ENCODE results near the gene C2CD3. TPM values are rescaled to one million over a fixed set of nuclear protein-coding genes. Genes with fewer than 3 reads are reported as not detected.
A peak's percentile ranks its signal among the peaks of the same experiment; 100 is the strongest.

C2CD3 gene
- total and polyA plus RNA-seq, 9 of the 15 experiments (the other 6 are each of a cell fraction or from before 2014, with no cell fraction given), result 4.4 to 20.2 (median 15.4) TPM

DNA sequence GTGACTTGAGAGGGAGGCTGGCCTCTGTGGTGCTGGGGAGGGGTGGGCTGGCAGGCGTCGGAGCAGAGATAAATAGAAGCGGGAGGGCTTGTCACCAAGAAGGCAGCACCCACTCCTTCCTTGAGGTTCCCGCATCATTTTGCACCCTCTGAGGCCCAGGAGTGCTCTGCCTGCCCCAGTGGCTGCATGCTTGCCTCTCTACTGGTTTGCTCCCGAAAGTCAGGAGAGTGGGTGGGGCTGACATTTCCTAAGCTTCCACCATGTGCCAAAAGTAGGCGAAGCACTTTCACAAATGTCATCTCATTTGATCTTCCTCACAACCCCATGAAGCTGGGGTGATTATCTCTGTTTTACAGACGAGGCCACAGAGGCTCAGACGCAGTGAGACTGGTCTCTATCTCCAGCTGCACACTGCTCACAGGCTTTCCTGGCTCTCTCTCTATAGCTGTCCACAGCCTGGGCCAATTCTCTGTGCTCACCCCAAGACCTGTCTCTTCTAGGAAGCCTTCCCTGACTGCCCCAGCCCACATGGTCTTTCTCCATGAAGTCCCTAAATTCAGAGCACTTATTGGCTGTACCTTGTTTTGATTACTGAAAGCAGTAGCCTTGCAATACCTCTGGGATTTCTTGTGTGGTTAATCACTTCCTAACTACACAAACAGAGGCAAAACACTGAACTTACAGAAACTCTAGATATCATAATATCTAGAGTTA is 159.3 kb downstream of the C2CD3 start (continued):
- TF ChIP-seq, protein P1, sequence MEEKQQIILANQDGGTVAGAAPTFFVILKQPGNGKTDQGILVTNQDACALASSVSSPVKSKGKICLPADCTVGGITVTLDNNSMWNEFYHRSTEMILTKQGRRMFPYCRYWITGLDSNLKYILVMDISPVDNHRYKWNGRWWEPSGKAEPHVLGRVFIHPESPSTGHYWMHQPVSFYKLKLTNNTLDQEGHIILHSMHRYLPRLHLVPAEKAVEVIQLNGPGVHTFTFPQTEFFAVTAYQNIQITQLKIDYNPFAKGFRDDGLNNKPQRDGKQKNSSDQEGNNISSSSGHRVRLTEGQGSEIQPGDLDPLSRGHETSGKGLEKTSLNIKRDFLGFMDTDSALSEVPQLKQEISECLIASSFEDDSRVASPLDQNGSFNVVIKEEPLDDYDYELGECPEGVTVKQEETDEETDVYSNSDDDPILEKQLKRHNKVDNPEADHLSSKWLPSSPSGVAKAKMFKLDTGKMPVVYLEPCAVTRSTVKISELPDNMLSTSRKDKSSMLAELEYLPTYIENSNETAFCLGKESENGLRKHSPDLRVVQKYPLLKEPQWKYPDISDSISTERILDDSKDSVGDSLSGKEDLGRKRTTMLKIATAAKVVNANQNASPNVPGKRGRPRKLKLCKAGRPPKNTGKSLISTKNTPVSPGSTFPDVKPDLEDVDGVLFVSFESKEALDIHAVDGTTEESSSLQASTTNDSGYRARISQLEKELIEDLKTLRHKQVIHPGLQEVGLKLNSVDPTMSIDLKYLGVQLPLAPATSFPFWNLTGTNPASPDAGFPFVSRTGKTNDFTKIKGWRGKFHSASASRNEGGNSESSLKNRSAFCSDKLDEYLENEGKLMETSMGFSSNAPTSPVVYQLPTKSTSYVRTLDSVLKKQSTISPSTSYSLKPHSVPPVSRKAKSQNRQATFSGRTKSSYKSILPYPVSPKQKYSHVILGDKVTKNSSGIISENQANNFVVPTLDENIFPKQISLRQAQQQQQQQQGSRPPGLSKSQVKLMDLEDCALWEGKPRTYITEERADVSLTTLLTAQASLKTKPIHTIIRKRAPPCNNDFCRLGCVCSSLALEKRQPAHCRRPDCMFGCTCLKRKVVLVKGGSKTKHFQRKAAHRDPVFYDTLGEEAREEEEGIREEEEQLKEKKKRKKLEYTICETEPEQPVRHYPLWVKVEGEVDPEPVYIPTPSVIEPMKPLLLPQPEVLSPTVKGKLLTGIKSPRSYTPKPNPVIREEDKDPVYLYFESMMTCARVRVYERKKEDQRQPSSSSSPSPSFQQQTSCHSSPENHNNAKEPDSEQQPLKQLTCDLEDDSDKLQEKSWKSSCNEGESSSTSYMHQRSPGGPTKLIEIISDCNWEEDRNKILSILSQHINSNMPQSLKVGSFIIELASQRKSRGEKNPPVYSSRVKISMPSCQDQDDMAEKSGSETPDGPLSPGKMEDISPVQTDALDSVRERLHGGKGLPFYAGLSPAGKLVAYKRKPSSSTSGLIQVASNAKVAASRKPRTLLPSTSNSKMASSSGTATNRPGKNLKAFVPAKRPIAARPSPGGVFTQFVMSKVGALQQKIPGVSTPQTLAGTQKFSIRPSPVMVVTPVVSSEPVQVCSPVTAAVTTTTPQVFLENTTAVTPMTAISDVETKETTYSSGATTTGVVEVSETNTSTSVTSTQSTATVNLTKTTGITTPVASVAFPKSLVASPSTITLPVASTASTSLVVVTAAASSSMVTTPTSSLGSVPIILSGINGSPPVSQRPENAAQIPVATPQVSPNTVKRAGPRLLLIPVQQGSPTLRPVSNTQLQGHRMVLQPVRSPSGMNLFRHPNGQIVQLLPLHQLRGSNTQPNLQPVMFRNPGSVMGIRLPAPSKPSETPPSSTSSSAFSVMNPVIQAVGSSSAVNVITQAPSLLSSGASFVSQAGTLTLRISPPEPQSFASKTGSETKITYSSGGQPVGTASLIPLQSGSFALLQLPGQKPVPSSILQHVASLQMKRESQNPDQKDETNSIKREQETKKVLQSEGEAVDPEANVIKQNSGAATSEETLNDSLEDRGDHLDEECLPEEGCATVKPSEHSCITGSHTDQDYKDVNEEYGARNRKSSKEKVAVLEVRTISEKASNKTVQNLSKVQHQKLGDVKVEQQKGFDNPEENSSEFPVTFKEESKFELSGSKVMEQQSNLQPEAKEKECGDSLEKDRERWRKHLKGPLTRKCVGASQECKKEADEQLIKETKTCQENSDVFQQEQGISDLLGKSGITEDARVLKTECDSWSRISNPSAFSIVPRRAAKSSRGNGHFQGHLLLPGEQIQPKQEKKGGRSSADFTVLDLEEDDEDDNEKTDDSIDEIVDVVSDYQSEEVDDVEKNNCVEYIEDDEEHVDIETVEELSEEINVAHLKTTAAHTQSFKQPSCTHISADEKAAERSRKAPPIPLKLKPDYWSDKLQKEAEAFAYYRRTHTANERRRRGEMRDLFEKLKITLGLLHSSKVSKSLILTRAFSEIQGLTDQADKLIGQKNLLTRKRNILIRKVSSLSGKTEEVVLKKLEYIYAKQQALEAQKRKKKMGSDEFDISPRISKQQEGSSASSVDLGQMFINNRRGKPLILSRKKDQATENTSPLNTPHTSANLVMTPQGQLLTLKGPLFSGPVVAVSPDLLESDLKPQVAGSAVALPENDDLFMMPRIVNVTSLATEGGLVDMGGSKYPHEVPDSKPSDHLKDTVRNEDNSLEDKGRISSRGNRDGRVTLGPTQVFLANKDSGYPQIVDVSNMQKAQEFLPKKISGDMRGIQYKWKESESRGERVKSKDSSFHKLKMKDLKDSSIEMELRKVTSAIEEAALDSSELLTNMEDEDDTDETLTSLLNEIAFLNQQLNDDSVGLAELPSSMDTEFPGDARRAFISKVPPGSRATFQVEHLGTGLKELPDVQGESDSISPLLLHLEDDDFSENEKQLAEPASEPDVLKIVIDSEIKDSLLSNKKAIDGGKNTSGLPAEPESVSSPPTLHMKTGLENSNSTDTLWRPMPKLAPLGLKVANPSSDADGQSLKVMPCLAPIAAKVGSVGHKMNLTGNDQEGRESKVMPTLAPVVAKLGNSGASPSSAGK (IDR thresholded peaks at IDR 0.05), result peak; percentile 100
- TF ChIP-seq SOX6 (IDR thresholded peaks at IDR 0.05), result peak; percentile 94
- TF ChIP-seq, protein P2, sequence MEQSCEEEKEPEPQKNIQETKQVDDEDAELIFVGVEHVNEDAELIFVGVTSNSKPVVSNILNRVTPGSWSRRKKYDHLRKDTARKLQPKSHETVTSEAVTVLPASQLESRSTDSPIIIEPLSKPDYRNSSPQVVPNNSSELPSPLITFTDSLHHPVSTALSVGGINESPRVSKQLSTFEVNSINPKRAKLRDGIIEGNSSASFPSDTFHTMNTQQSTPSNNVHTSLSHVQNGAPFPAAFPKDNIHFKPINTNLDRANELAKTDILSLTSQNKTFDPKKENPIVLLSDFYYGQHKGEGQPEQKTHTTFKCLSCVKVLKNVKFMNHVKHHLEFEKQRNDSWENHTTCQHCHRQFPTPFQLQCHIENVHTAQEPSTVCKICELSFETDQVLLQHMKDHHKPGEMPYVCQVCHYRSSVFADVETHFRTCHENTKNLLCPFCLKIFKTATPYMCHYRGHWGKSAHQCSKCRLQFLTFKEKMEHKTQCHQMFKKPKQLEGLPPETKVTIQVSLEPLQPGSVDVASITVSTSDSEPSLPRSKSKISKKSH (CRISPR knock-in tag; IDR thresholded peaks at IDR 0.05), result no peak
- peak; percentile 81; the same call in 1 of the 2 replicates for TF ChIP-seq KLF6 (CRISPR knock-in tag; IDR thresholded peaks at IDR 0.05; ENCODE audit: borderline replicate concordance)
- TF ChIP-seq NFIX (CRISPR knock-in tag; IDR thresholded peaks at IDR 0.05; ENCODE audit: low read depth), result no peak
- no peak for TF ChIP-seq STAG1 (CRISPR knock-in tag; IDR thresholded peaks at IDR 0.05; ENCODE audit: borderline replicate concordance)
- TF ChIP-seq GTF2F1 (IDR thresholded peaks at IDR 0.05; ENCODE audit: low read depth, low read length), result no peak
- TF ChIP-seq, protein P3, sequence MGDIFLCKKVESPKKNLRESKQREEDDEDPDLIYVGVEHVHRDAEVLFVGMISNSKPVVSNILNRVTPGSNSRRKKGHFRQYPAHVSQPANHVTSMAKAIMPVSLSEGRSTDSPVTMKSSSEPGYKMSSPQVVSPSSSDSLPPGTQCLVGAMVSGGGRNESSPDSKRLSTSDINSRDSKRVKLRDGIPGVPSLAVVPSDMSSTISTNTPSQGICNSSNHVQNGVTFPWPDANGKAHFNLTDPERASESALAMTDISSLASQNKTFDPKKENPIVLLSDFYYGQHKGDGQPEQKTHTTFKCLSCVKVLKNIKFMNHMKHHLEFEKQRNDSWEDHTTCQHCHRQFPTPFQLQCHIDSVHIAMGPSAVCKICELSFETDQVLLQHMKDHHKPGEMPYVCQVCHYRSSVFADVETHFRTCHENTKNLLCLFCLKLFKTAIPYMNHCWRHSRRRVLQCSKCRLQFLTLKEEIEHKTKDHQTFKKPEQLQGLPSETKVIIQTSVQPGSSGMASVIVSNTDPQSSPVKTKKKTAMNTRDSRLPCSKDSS (IDR thresholded peaks at IDR 0.05; ENCODE audit: low read depth, partially characterized antibody), result no peak
- TF ChIP-seq GABPA (tag; conservative IDR thresholded peaks at IDR 0.05; ENCODE audit: low read depth), result no peak
- TF ChIP-seq CEBPG (CRISPR knock-in tag; IDR thresholded peaks at IDR 0.05), result no peak
- TF ChIP-seq CEBPG (tag; conservative IDR thresholded peaks at IDR 0.05 in 1 of 2, IDR thresholded peaks at IDR 0.05 in 1 of 2), result no peak
- no peak for TF ChIP-seq FOXJ3 (CRISPR knock-in tag; IDR thresholded peaks at IDR 0.05)
- TF ChIP-seq BRD9 (IDR thresholded peaks at IDR 0.05; ENCODE audit: low read depth, partially characterized antibody), result peak; percentile 43
